GM12801 (cell line): ENCODE results near the gene HIVEP2.

Experiments
- TF ChIP-seq, protein P1 (sequence below): IDR thresholded peaks from one replicate; pipeline ENCODE4 v1.5.1; 2011; ENCODE audit warnings: control low read depth; ENCODE audit not compliant: insufficient read length; ENCODE audit errors: extremely low read depth

HIVEP2 gene

DNA sequence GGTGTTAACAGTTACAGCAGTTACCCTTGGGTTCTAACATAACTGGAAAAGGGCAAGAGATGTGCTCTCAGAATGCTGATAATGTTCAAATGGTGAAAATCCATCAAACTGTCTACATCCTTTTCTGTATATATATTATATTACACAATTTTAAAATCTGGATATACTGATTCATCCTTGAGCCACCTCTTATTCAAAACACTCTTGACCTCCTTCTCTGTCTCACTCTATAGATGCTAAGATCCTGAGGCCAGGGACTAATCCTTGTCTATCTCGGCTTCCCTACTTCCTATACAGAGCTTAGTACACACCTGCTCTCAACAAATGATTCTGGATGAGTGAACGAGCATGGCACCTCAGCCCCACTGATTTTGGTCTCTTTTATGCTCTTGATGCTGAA lies 47.3 kb downstream of the HIVEP2 start:
- TF ChIP-seq, protein P1, sequence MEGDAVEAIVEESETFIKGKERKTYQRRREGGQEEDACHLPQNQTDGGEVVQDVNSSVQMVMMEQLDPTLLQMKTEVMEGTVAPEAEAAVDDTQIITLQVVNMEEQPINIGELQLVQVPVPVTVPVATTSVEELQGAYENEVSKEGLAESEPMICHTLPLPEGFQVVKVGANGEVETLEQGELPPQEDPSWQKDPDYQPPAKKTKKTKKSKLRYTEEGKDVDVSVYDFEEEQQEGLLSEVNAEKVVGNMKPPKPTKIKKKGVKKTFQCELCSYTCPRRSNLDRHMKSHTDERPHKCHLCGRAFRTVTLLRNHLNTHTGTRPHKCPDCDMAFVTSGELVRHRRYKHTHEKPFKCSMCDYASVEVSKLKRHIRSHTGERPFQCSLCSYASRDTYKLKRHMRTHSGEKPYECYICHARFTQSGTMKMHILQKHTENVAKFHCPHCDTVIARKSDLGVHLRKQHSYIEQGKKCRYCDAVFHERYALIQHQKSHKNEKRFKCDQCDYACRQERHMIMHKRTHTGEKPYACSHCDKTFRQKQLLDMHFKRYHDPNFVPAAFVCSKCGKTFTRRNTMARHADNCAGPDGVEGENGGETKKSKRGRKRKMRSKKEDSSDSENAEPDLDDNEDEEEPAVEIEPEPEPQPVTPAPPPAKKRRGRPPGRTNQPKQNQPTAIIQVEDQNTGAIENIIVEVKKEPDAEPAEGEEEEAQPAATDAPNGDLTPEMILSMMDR, result no peak

- TF ChIP-seq, protein P1, result no peak
These were observed 48.2 kb downstream of the HIVEP2 start for GRCh38 chr6:142896732-142897131.

DNA sequence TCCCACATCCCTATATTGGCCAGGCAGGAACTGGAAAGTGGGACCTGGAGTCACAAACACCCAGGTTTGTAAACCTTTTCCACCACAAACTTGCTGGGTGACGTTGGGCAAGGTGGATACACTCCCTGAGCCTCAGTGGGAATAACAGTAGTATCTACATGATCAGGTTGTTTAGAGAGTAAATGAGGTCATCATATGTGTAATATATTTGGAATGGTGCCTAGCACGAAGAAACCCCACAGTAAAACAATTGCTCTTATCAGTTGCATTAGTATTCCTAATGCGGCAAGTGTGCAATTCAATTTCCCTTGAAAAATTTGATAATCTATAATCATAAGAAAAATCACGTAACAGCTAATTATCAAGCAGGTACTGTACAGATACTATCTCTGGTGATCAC lies 51.9 kb downstream of the HIVEP2 start:
- TF ChIP-seq, protein P1, result no peak

DNA sequence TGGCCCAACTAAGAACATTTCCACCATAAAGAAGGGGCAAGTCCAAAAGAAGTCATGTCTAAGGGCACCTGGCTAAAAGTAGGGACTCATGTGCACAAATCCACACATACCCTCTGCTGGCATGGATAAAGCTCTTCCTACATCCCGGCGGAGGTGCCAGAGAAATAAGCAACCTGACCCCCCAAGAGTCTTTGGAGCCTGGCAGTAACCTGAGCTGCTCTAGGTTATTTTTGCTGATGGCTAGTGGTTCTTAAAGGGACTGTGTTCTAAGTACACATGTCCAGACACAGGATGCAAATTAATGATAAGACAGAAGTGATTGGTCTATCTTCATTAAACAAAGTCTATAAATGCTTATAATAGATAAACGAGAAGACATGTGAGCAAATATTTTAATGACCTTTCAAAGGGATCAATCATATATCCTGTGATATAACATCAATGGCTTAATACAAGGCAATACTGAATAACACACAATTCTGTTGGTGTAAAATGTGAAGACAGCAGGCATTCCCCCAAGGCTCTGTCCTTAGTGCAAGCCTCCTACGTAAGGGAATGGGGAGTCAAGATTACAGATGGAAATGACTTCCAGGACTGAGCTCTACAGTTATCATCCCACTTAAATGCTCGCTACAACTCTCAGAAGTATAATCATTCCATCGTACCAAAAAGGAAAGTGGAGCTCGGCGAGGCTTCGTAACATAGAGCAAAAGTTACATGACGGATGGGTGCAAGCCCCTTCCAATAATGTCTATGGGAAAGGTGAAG lies 52.5 kb downstream of the HIVEP2 start:
- TF ChIP-seq, protein P1, result no peak

- TF ChIP-seq, protein P1, result no peak
These were observed 53.5 kb downstream of the HIVEP2 start for GRCh38 chr6:142891454-142891853.

DNA sequence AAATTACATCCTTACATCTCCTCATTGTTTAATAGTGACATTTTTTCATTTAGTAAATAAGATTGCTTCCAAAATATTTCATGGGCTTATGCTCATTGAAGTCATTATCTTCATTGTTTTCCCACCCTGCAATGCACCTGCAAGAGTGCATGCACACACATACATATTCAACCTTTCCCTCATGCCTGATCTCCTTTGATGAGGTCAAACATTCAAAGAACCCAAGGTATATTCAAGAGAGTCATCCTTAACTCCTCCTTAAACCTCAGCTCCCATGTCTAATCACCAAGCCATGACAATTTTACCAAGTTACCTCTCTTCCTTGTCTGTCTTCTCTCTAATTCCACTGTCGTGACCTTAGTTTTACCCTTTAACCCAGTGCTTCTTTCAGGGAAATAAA lies 56.5 kb downstream of the HIVEP2 start:
- TF ChIP-seq, protein P1, result no peak

GRCh38 chr6:142887517-142887916 lies 57.5 kb downstream of the HIVEP2 start:
- TF ChIP-seq, protein P1, result no peak
